H1 (cell line): ENCODE data around the gene DISC1. TPM values are rescaled to one million over a fixed set of nuclear protein-coding genes. Genes with fewer than 3 reads are reported as not detected.

Experiments used
- CBX5 ChIP-seq: fragments of 300-800, 300-1000 bp; sonication (generic); IDR thresholded peaks from 2 replicates; pipeline ENCODE4 v1.7.1; 2016; ENCODE audit warnings: antibody characterized with exemption, low read length, low read depth
- EGR1 ChIP-seq: IDR thresholded peaks from 2 replicates; pipeline ENCODE4 v1.6.1; 2011; ENCODE audit warnings: low read depth, low read length, borderline replicate concordance
- KDM4A ChIP-seq: IDR thresholded peaks from one replicate; pipeline ENCODE4 v1.7.1; 2012; ENCODE audit warnings: low read depth, mild to moderate bottlenecking, moderate library complexity, low read length, inconsistent platforms; ENCODE audit not compliant: severe bottlenecking
- SIN3A ChIP-seq, 2 experiments: IDR thresholded peaks in 1 of 2; conservative IDR thresholded peaks in 1 of 2; 2 replicates each; pipeline ENCODE4 v1.6.1; 2011 to 2012; ENCODE audit warnings: low read length in 2 of 2, improper control_type of control experiment in 1 of 2, low read depth in 1 of 2, mild to moderate bottlenecking in 1 of 2
- SUZ12 ChIP-seq: fragments of 200-600 bp; sonication (generic); IDR thresholded peaks from 2 replicates; pipeline ENCODE4 v1.6.1; 2012; ENCODE audit warnings: mild to moderate bottlenecking, inconsistent platforms, low read length, moderate library complexity, mixed read lengths
- YY1 ChIP-seq: IDR thresholded peaks from 2 replicates; pipeline ENCODE4 v1.6.1; 2011; ENCODE audit warnings: low read depth, mild to moderate bottlenecking, low read length
- polyA plus RNA-seq, 7 experiments: library from polyadenylated mRNA; depleted of rRNA in 3 of 7; stranded (reverse) in 5 of 7; unstranded in 2 of 7; fragments of >200 nt in 5 of 7; fragments of 200-250 nt in 2 of 7; gene quantifications; 1 replicate in 5 of 7; 2 replicates in 1 of 7; 4 replicates in 1 of 7; pipeline versions ENCODE4 v1.2.1 to v1.2.3, GENCODE V29; 2011 to 2013; ENCODE audit warnings: missing spikeins in 2 of 7, mixed read lengths in 2 of 7
- total RNA-seq: library from RNA; stranded (reverse); fragmentation: NEBNext Ultra II Directional; extraction: Animal tissue kit (Norgen Biotek cat#: 25700); gene quantifications from 2 replicates; pipeline ENCODE4 v1.2.1, GENCODE V29; 2021

DISC1 gene
- total and polyA plus RNA-seq, 2 of the 8 experiments (the other 6 are each of a cell fraction or from before 2014, with no cell fraction given), result 1.1 to 3.5 TPM

- TF ChIP-seq SIN3A (conservative IDR thresholded peaks at IDR 0.05 in 1 of 2, IDR thresholded peaks at IDR 0.05 in 1 of 2; ENCODE audit: low read depth in 1 of 2, low read length in 2 of 2), result no peak
- TF ChIP-seq EGR1, result no peak
- TF ChIP-seq CBX5, result no peak
- no peak for TF ChIP-seq SUZ12
- no peak for TF ChIP-seq YY1
- TF ChIP-seq KDM4A, result no peak
These were observed 57.0 kb downstream of the DISC1 start (continued) for GRCh38 chr1:231683439-231684165.
